K562 (cell line): ENCODE data around the gene LMLN. TPM values are rescaled to one million over a fixed set of nuclear protein-coding genes. Genes with fewer than 3 reads are reported as not detected.
A peak's percentile ranks its signal among the peaks of the same experiment; 100 is the strongest.

ENCODE experiments used
- BRCA1 ChIP-seq, 2 experiments: fragments of 450-650 bp in 1 of 2; sonication (generic) in 1 of 2; formaldehyde crosslinking in 1 of 2; IDR thresholded peaks; 2 replicates each; pipeline versions ENCODE4 v1.5.0 to v1.6.1; 2017 to 2020; ENCODE audit warnings: mild to moderate bottlenecking in 1 of 2, missing genetic modification reagents in 1 of 2
- CREM ChIP-seq: IDR thresholded peaks from 2 replicates; pipeline ENCODE4 v1.6.1; 2014; ENCODE audit warnings: antibody characterized with exemption, low read depth
- EWSR1 ChIP-seq: fragments of 450-650 bp; IDR thresholded peaks from 2 replicates; pipeline ENCODE4 v1.6.1; 2018; ENCODE audit warnings: borderline replicate concordance, mild to moderate bottlenecking, low read depth, moderate library complexity; ENCODE audit not compliant: partially characterized antibody
- FOXK1 ChIP-seq: sonication (generic); formaldehyde crosslinking; IDR thresholded peaks from 2 replicates; pipeline ENCODE4 v1.8.0; 2022; ENCODE audit warnings: missing genetic modification reagents, mild to moderate bottlenecking, borderline replicate concordance
- HNRNPUL1 ChIP-seq: fragments of 200-400 bp; formaldehyde crosslinking; IDR thresholded peaks from 2 replicates; pipeline ENCODE4 v1.6.1; 2017; ENCODE audit warnings: low read length
- IFI16 ChIP-seq: fragments of 250-450 bp; sonication (Bioruptor Pico); IDR thresholded peaks from 2 replicates; pipeline ENCODE4 v2.1.2; 2022; ENCODE audit warnings: mild to moderate bottlenecking, inconsistent platforms
- KDM1A ChIP-seq, 2 experiments: fragments of 450-650 bp; IDR thresholded peaks; 2 replicates each; pipeline ENCODE4 v1.6.1; 2016; ENCODE audit warnings: mild to moderate bottlenecking in 2 of 2
- MCM2 ChIP-seq: fragments of 450-650 bp; IDR thresholded peaks from 2 replicates; pipeline ENCODE4 v1.6.1; 2017; ENCODE audit warnings: low read depth, mild to moderate bottlenecking
- NFXL1 ChIP-seq: fragments of 450-650 bp; formaldehyde crosslinking; IDR thresholded peaks from 2 replicates; pipeline ENCODE4 v1.4.0; 2021; ENCODE audit warnings: mild to moderate bottlenecking
- PML ChIP-seq: IDR thresholded peaks from 2 replicates; pipeline ENCODE4 v1.6.1; 2012; ENCODE audit warnings: low read length, inconsistent platforms
- PREB ChIP-seq: sonication (generic); formaldehyde crosslinking; IDR thresholded peaks from 2 replicates; pipeline ENCODE4 v1.8.1; 2023; ENCODE audit warnings: mild to moderate bottlenecking, missing genetic modification reagents
- RBFOX2 ChIP-seq: fragments of 200-400 bp; formaldehyde crosslinking; IDR thresholded peaks from 2 replicates; pipeline ENCODE4 v1.6.1; 2017; ENCODE audit warnings: low read depth, mild to moderate bottlenecking, low read length, moderate library complexity
- SIN3A ChIP-seq, 2 experiments: fragments of 150-350 bp in 1 of 2; IDR thresholded peaks; 2 replicates each; pipeline ENCODE4 v1.6.1; 2011 to 2016; ENCODE audit warnings: borderline replicate concordance in 2 of 2, low read depth in 2 of 2, low read length in 2 of 2, mild to moderate bottlenecking in 2 of 2, moderate library complexity in 2 of 2; ENCODE audit not compliant: control insufficient read depth in 1 of 2
- ZNF282 ChIP-seq: sonication (generic); formaldehyde crosslinking; IDR thresholded peaks from 2 replicates; pipeline ENCODE4 v1.8.1; 2023; ENCODE audit warnings: missing genetic modification reagents
- ZNF76 ChIP-seq: fragments of 250-450 bp; sonication (Bioruptor Pico); IDR thresholded peaks from 2 replicates; pipeline ENCODE4 v1.4.0; 2020; ENCODE audit warnings: mild to moderate bottlenecking, moderate library complexity, borderline replicate concordance
- polyA plus RNA-seq, 8 experiments: library from polyadenylated mRNA; depleted of rRNA in 4 of 8; stranded (reverse) in 5 of 8; unstranded in 3 of 8; fragments of >200 nt; fragmentation: Nextera tagmentation in 2 of 8; fragmentation: Illumina TruSeq in 1 of 8; extraction: Ambion mirVana in 2 of 8; extraction: Trizol in 1 of 8; gene quantifications; 2 replicates each; pipeline versions ENCODE4 v1.2.1 to v1.2.3, GENCODE V29; 2011 to 2014; ENCODE audit warnings: inconsistent platforms in 1 of 8, missing spikeins in 1 of 8
- total RNA-seq, 7 experiments: library from RNA; depleted of rRNA in 6 of 7; stranded (reverse); fragments of >200 nt in 6 of 7; fragmentation: Illumina TruSeq in 2 of 7; extraction: Trizol in 2 of 7; gene quantifications; 2 replicates each; pipeline versions ENCODE4 v1.2.1 to v1.2.3, GENCODE V29; 2011 to 2021; ENCODE audit warnings: low replicate concordance in 1 of 7
- TF ChIP-seq, protein P1 (sequence below): fragments of 200-800 bp; sonication (Bioruptor generic); IDR thresholded peaks from 2 replicates; pipeline ENCODE4 v1.6.1; 2016; ENCODE audit warnings: missing genetic modification characterization, missing compliant biosample characterization
- TF ChIP-seq, protein P2 (sequence below), 2 experiments: IDR thresholded peaks; 2 replicates each; pipeline ENCODE4 v1.6.1; 2012; ENCODE audit warnings: improper control_type of control experiment in 2 of 2, low read depth in 2 of 2, low read length in 2 of 2, borderline replicate concordance in 1 of 2

The LMLN gene
- total and polyA plus RNA-seq, 9 of the 15 experiments (the other 6 are each of a cell fraction or from before 2014, with no cell fraction given) = 2.2 to 15.9 (median 6.9) TPM

DNA sequence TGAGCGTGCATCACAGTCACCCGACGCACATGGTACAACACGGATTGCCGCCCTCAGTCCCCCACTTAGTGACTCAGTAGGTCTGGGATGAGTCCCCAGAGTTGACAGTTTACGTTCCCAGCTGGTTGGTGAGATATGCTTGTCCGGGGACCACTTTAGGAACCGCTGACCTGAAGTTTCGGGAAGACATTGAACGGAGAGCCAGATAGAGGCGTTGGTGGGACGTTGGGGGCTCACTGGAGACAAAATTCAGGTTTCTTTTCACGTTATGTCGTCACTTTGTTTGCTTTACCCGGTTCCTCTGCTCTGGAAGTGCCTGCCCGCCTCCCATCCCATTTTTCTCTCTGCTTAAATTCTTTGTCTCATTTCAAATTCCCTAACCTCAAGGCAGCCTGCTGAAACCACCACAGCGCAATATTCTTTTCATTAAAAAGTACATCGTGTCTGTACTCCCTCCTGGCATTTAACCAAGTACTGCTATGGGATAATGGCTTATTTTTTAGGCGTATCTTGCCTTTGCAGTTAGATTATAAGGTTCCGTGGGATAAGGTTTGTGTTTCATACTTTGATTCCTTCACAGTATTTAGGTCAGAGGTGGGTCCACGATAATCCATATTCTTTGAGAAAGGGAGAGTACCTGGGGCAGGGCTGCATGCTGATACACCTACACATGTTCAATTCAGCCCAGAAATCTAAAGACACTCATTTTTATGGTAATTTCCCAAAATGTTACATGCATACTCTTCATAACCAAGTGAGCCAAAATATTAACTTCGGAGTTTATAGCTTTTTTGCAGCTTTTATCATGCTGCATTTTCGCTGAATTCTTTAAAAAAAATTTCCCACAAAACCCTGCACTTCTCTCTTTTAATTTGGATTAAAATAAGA lies 921 bp downstream of the LMLN start (continued):
- TF ChIP-seq HNRNPUL1 (no peak), CREM (no peak; the same call in 1 of the 2 replicates), FOXK1 (CRISPR knock-in tag) (no peak), NFXL1 (no peak), RBFOX2 (peak; percentile 33; the same call in 1 of the 2 replicates), PREB (CRISPR knock-in tag) (no peak), PML (no peak; the same call in 1 of the 2 replicates), ZNF76 (CRISPR knock-in tag) (no peak), SIN3A (IDR thresholded peaks at IDR 0.05; ENCODE audit: borderline replicate concordance in 2 of 2, control insufficient read depth in 1 of 2, low read depth in 2 of 2, low read length in 2 of 2) (peak in 1 of 2 experiments; percentile 79; a peak in 2 of 4 replicates), IFI16 (no peak), EWSR1 (peak; percentile 57), KDM1A (IDR thresholded peaks at IDR 0.05) (no peak), BRCA1 (IDR thresholded peaks at IDR 0.05) (no peak), BRCA1 (CRISPR knock-in tag; IDR thresholded peaks at IDR 0.05) (no peak), MCM2 (no peak), ZNF282 (CRISPR knock-in tag) (no peak)
- TF ChIP-seq, protein P1, sequence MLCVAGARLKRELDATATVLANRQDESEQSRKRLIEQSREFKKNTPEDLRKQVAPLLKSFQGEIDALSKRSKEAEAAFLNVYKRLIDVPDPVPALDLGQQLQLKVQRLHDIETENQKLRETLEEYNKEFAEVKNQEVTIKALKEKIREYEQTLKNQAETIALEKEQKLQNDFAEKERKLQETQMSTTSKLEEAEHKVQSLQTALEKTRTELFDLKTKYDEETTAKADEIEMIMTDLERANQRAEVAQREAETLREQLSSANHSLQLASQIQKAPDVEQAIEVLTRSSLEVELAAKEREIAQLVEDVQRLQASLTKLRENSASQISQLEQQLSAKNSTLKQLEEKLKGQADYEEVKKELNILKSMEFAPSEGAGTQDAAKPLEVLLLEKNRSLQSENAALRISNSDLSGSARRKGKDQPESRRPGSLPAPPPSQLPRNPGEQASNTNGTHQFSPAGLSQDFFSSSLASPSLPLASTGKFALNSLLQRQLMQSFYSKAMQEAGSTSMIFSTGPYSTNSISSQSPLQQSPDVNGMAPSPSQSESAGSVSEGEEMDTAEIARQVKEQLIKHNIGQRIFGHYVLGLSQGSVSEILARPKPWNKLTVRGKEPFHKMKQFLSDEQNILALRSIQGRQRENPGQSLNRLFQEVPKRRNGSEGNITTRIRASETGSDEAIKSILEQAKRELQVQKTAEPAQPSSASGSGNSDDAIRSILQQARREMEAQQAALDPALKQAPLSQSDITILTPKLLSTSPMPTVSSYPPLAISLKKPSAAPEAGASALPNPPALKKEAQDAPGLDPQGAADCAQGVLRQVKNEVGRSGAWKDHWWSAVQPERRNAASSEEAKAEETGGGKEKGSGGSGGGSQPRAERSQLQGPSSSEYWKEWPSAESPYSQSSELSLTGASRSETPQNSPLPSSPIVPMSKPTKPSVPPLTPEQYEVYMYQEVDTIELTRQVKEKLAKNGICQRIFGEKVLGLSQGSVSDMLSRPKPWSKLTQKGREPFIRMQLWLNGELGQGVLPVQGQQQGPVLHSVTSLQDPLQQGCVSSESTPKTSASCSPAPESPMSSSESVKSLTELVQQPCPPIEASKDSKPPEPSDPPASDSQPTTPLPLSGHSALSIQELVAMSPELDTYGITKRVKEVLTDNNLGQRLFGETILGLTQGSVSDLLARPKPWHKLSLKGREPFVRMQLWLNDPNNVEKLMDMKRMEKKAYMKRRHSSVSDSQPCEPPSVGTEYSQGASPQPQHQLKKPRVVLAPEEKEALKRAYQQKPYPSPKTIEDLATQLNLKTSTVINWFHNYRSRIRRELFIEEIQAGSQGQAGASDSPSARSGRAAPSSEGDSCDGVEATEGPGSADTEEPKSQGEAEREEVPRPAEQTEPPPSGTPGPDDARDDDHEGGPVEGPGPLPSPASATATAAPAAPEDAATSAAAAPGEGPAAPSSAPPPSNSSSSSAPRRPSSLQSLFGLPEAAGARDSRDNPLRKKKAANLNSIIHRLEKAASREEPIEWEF (CRISPR knock-in tag) = no peak
- TF ChIP-seq, protein P2, sequence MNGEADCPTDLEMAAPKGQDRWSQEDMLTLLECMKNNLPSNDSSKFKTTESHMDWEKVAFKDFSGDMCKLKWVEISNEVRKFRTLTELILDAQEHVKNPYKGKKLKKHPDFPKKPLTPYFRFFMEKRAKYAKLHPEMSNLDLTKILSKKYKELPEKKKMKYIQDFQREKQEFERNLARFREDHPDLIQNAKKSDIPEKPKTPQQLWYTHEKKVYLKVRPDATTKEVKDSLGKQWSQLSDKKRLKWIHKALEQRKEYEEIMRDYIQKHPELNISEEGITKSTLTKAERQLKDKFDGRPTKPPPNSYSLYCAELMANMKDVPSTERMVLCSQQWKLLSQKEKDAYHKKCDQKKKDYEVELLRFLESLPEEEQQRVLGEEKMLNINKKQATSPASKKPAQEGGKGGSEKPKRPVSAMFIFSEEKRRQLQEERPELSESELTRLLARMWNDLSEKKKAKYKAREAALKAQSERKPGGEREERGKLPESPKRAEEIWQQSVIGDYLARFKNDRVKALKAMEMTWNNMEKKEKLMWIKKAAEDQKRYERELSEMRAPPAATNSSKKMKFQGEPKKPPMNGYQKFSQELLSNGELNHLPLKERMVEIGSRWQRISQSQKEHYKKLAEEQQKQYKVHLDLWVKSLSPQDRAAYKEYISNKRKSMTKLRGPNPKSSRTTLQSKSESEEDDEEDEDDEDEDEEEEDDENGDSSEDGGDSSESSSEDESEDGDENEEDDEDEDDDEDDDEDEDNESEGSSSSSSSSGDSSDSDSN (IDR thresholded peaks at IDR 0.05; ENCODE audit: borderline replicate concordance in 1 of 2, low read depth in 2 of 2, low read length in 2 of 2) = 0 out of 4 replicates have a peak, but pooled peaks of 1 of the 2 experiments have one; percentile 9
